GM23338 (cell line): Measurements from ENCODE around the gene AKR1C2.

Experiments
- CREB1 ChIP-seq: fragments of 250-450 bp; sonication (Bioruptor Pico); IDR thresholded peaks from 2 replicates; pipeline ENCODE4 v1.5.0; 2020; ENCODE audit warnings: low read depth, mild to moderate bottlenecking, moderate library complexity
- CTCF ChIP-seq, 2 experiments: fragments of 200-600 bp in 1 of 2; sonication (generic) in 1 of 2; conservative IDR thresholded peaks; 2 replicates each; pipeline versions ENCODE4 v1.5.1 to v1.6.1; 2016 to 2017; ENCODE audit warnings: antibody characterized with exemption in 2 of 2, low read depth in 2 of 2, mild to moderate bottlenecking in 2 of 2, moderate library complexity in 1 of 2
- EZH2 ChIP-seq: fragments of 200-600 bp; sonication (generic); IDR thresholded peaks from one replicate; pipeline ENCODE4 v1.8.0; 2017; ENCODE audit warnings: antibody characterized with exemption, mild to moderate bottlenecking, low read depth; ENCODE audit not compliant: unreplicated experiment
- EZH2phosphoT487 ChIP-seq: fragments of 200-600 bp; sonication (generic); IDR thresholded peaks from one replicate; pipeline ENCODE4 v1.8.1; 2018; ENCODE audit warnings: antibody characterized with exemption; ENCODE audit not compliant: unreplicated experiment
- JUNB ChIP-seq: IDR thresholded peaks from one replicate; pipeline ENCODE4 v1.6.1; 2016; ENCODE audit warnings: antibody characterized with exemption; ENCODE audit not compliant: unreplicated experiment
- NANOG ChIP-seq: IDR thresholded peaks from 2 replicates; pipeline ENCODE4 v1.6.1; 2016; ENCODE audit warnings: antibody characterized with exemption, borderline replicate concordance
- REST ChIP-seq: IDR thresholded peaks from one replicate; pipeline ENCODE4 v1.6.1; 2018; ENCODE audit warnings: antibody characterized with exemption; ENCODE audit not compliant: unreplicated experiment

- TF ChIP-seq CTCF (conservative IDR thresholded peaks at IDR 0.05; ENCODE audit: low read depth in 2 of 2) (no peak), JUNB (no peak), CREB1 (CRISPR knock-in tag) (no peak), EZH2 (no peak), EZH2phosphoT487 (no peak), REST (no peak), NANOG (no peak)
Observed at GRCh38 chr10:5038101-5038500, 34.4 kb upstream of the AKR1C2 start.
